ENCODE measurements around the gene PARS2. TPM values are rescaled to one million over a fixed set of nuclear protein-coding genes. Genes with fewer than 3 reads are reported as not detected.

Gene PARS2
- total RNA-seq, 1 donor from 2014 or later: 6.5 TPM

DNA sequence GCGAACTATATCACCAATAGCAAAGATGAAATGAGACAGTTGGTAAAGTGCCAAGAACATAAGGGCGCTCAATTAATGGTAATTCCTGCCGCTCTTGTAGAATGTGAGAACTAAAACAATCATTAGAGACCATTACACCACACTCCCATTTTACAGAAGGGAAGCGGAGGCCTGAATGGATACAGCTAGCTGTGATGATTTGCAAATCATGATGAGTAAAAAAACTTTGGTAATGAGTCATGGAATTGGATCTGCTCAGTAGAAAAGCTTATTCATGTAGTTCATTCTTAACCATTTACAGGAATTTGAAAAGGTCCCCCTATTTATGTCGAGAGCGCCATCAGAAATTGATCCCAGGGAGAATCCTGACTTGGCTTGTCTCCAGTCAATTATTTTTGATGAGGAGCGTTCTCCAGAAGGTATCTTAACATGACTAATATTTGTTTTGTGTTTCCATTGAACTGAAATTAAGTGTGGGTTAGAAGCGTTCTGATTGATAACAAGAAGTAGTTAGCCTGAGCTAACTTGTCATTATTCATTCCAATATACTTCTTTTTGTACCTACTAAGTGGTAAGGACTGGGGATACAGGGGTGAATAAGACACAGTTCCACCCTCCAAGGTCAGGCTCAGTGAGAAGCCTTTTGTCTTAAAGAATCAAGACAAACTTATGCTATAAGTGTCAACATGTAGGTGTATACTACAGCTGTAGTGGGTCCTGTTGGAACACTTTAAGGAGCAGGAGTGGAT lies 47.9 kb downstream of the PARS2 start:
- peak overlapping the region; percentile 90 for H3K4me3 Mint-ChIP-seq (ENCODE audit: unreplicated experiment)
- H3K9me3 Mint-ChIP-seq (ENCODE audit: unreplicated experiment): no peaks in the 10 kb centered on the region
- H3K36me3 Mint-ChIP-seq (ENCODE audit: low read depth, unreplicated experiment): no peaks in the 10 kb centered on the region
- DNase-seq (ENCODE audit: low spot score): no peak
- H3K4me1 Mint-ChIP-seq (ENCODE audit: unreplicated experiment): peaks cover 8% of the 10 kb centered on the region
- peaks cover 3% of the 10 kb centered on the region for H3K27me3 Mint-ChIP-seq (ENCODE audit: unreplicated experiment)
- TF ChIP-seq, protein P1, sequence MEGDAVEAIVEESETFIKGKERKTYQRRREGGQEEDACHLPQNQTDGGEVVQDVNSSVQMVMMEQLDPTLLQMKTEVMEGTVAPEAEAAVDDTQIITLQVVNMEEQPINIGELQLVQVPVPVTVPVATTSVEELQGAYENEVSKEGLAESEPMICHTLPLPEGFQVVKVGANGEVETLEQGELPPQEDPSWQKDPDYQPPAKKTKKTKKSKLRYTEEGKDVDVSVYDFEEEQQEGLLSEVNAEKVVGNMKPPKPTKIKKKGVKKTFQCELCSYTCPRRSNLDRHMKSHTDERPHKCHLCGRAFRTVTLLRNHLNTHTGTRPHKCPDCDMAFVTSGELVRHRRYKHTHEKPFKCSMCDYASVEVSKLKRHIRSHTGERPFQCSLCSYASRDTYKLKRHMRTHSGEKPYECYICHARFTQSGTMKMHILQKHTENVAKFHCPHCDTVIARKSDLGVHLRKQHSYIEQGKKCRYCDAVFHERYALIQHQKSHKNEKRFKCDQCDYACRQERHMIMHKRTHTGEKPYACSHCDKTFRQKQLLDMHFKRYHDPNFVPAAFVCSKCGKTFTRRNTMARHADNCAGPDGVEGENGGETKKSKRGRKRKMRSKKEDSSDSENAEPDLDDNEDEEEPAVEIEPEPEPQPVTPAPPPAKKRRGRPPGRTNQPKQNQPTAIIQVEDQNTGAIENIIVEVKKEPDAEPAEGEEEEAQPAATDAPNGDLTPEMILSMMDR (IDR thresholded peaks at IDR 0.05; ENCODE audit: unreplicated experiment): no peak
- peak overlapping the region; percentile 17 for H3K27ac Mint-ChIP-seq (ENCODE audit: unreplicated experiment)

DNA sequence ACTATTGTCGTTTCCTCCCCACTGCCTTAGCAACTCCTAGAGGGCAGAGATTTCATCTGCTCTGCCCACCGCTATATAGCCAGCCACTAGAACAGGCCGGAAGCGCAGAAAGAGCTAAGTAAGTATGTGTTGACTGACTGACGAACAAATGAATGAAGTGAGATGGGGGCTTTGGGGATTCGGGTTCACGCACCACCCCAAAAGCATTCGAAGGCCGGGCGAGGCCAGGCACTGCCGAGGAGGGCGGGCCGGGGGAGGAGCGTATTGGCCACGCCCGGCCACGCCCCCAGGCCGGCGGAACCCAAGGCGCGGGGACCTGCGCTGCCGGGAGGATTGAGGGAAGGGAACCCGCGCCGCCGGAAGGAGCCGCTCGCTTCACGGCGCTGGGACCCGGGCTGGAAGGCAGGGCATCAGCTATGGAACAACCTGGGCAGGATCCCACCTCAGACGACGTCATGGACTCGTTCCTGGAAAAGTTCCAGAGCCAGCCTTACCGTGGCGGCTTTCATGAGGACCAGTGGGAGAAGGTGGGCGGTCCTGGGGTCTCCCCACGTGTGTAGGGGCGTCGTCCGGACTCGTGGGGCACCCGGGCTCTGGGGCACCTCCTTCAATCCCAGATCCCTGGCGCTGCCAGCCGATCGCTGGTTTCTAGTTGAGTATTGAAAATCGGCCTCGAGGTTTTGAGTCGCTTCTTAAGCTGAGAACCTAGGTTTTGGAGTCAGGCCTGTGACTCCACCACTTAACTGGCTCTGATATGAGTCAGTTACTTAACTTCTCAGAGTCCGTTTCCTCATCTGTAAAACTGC lies 48.6 kb downstream of the PARS2 start, which contains the start of gene TTC4:
Gene TTC4, plus strand, starts transcription at position 369 of the 806 bp plus-strand sequence. Its CDS starts 48 bp downstream, at position 417.
- H3K4me3 Mint-ChIP-seq (ENCODE audit: unreplicated experiment): peak within 1 kb of the TSS; percentile 90
- peaks cover 3% of the 10 kb centered on the region for H3K27me3 Mint-ChIP-seq (ENCODE audit: unreplicated experiment)
- H3K4me1 Mint-ChIP-seq (ENCODE audit: unreplicated experiment): peaks cover 8% of the 10 kb centered on the region
- DNase-seq (ENCODE audit: low spot score): peak; percentile 75
- no peaks in the 10 kb centered on the region for H3K36me3 Mint-ChIP-seq (ENCODE audit: low read depth, unreplicated experiment)
- TF ChIP-seq, protein P1 (IDR thresholded peaks at IDR 0.05; ENCODE audit: unreplicated experiment): no peak
- peak within 1 kb of the TSS; percentile 17 for H3K27ac Mint-ChIP-seq (ENCODE audit: unreplicated experiment)
- H3K9me3 Mint-ChIP-seq (ENCODE audit: unreplicated experiment): no peaks in the 10 kb centered on the region

DNA sequence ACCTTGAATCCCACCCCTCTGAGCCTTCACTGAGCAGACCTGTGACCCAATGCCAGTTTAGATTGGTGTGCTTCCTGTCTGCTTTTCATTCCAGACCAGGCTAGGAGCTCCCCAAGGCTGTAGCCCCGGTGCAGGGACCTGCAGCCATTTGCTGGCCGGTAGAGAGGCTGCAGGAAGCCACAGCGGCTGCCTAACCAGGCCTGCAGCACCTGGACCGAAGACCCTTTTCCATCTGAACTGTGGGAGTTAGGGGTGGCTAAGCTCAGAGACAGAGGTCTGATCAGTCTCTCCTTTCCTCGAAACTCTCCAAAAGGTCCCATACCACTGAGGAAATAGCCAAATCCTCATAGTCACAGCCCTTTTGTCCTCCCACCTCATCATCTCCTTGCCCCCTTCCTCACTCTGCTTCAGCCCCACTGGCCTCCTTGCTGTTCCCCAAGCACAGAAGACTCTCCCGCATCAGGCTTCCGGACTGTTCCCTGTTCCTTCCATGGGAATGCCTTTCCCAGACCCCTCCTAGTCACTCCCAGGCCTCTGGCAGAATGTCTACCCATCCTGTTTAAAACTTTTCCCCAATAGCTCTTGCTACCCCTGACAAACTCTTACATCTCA lies 49.3 kb downstream of the PARS2 start:
- peaks cover 8% of the 10 kb centered on the region for H3K4me1 Mint-ChIP-seq (ENCODE audit: unreplicated experiment)
- no peak for DNase-seq (ENCODE audit: low spot score)
- TF ChIP-seq, protein P1 (IDR thresholded peaks at IDR 0.05; ENCODE audit: unreplicated experiment): no peak
- H3K9me3 Mint-ChIP-seq (ENCODE audit: unreplicated experiment): no peaks in the 10 kb centered on the region
- H3K4me3 Mint-ChIP-seq (ENCODE audit: unreplicated experiment): peak overlapping the region; percentile 90
- H3K27me3 Mint-ChIP-seq (ENCODE audit: unreplicated experiment): peaks cover 3% of the 10 kb centered on the region
- no peaks in the 10 kb centered on the region for H3K36me3 Mint-ChIP-seq (ENCODE audit: low read depth, unreplicated experiment)
- no peak overlapping the region for H3K27ac Mint-ChIP-seq (ENCODE audit: unreplicated experiment)

DNA sequence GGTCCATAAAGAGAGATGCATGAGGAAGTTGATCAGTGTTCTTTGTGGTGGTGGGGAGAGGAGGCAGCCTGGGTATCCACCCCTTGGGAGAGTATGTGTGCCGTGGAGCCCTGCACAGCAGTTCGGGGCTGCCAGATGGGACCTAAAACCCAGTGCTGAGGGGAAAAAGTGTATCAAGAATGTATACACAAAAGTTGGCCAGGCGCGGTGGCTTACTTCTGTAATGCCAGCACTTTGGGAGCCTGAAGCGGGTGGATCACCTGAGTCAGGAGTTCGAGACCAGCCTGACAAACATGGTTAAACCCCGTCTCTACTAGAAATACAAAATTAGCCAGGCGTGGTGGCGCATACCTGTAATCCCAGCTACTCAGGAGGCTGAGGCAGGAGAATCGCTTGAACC lies 52.8 kb downstream of the PARS2 start:
- no peaks in the 10 kb centered on the region for H3K9me3 Mint-ChIP-seq (ENCODE audit: unreplicated experiment)
- no peak overlapping the region for H3K27ac Mint-ChIP-seq (ENCODE audit: unreplicated experiment)
- no peaks in the 10 kb centered on the region for H3K36me3 Mint-ChIP-seq (ENCODE audit: low read depth, unreplicated experiment)
- peaks cover 7% of the 10 kb centered on the region for H3K27me3 Mint-ChIP-seq (ENCODE audit: unreplicated experiment)
- no peak for DNase-seq (ENCODE audit: low spot score)
- no peak overlapping the region for H3K4me3 Mint-ChIP-seq (ENCODE audit: unreplicated experiment)
- TF ChIP-seq, protein P1 (IDR thresholded peaks at IDR 0.05; ENCODE audit: unreplicated experiment): no peak
- H3K4me1 Mint-ChIP-seq (ENCODE audit: unreplicated experiment): peaks cover 8% of the 10 kb centered on the region
